NCI-H226 (cell line): Measurements from ENCODE around the gene NACA.
A peak's percentile ranks its signal among the peaks of the same experiment; 100 is the strongest.
"Not testable (repeated sequence)": the region's sequence is repeated elsewhere in the genome, so short reads cannot be mapped to it uniquely, and the experiment has no call there.

Experiments
- DNase-seq: peaks from one replicate; pipeline ENCODE4 v3.0.0-alpha.2; 2015

NACA gene

DNA sequence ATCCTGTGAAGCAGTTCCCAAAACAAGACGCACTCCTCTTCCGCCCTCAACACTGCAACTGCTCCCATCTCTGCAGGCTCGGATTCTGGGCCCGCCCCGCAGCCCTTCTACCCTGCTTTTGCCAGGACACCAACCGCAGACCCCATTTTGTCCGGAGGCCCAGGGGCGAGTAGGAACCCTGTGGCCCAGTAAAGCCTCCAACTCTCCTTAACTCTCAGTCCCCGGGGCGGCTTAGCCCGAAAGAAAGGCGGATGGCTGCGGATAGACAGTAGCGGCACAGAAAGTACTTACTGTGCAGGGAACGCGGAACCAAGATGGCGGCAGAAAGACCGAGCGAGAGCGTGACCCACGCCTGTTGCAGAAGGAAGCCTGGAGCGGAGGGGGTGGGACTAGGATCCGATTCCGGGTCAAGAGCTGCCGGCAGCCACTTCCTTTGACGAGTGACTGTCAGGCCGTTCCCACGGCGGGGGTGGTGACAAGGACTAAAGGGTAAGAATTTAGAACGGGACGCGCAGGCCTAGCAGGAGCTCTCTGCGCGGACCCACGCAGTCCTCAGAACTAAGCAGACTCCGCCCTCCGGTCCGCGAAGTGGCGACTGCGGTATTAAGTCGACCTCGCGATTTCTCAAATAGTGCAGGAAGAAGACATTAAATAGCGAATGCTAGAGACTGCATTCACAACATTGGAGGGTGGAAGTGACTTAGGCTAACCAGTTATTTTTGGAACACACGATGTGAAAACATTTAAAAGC lies at the start of gene NACA:
NACA (minus strand) TSS at position 328 of the 751 bp plus-strand sequence. CDS start 778 bp downstream, outside the sequence.
- DNase-seq = peak; percentile 100

GRCh38 chr12:56773113-56773512 lies 48.0 kb upstream of the NACA start:
- no peak for DNase-seq

DNA sequence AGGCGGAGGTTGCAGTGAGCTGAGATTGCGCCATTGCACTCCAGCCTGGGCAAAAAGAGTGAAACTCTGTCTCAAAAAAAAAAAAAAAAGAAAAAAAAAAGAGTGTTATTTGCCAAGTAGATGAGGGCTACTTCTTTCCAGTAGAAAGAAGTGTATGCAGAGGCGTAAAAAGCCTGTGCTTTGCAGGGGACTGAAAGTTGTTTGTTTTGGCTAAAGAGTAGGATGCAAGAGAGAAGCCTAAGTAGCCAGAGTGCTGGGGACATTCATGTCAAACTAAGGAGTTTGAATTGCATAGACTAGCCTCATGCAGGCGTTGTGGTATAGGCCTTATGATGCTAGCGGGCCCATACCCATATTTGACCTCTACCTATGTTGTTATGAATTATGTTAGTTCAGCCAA lies 47.5 kb upstream of the NACA start:
- no peak for DNase-seq

GRCh38 chr12:56769868-56770267 lies 44.8 kb upstream of the NACA start:
- no peak for DNase-seq

- no peak for DNase-seq
Measured at GRCh38 chr12:56768424-56768823, 43.3 kb upstream of the NACA start.

- DNase-seq = no peak
Measured at GRCh38 chr12:56766535-56766934, 41.4 kb upstream of the NACA start.

DNA sequence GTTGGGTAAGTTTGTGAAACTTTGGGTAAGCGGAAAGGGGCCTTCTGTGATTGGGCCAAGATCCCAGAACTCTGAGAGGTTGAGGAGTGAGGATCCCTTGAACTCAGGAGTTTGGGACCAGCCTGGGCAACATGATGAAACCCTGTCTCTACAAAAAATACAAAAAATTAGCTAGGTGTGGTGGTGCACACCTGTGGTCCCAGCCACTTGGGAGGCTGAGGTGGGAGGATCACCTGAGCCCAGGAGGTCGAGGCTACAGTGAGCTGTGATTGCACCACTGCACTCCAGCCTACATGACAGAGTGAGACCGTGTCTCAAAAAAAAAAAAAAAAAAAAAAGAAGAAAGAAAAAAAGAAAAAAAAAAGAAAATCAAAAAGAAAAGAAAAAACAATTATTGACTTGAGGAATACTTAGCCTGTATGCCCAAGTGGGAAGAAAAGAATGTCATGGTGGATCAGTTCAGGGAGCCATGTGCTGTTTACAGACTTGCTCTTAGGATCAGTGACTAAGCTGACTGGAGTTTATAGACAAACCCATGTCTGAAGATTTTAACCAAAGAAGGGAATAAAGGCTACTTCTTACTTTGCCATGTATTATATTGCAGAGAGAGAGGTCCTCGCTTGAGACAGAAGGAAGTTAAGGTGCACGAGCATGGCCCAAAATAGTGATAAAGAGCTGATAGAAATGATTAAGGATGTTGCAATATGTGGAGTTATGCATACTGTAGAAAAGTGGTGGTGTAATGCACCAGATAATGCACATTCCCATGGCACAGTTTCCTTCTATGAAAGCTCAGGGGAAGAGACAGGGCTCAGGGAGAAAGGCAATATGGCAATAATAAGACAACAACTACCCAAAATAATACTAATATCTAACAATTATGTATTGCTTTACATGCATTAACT lies 38.9 kb upstream of the NACA start:
- DNase-seq = peak; percentile 21

GRCh38 chr12:56761812-56762211 lies 36.7 kb upstream of the NACA start:
- DNase-seq = peak; percentile 9

DNA sequence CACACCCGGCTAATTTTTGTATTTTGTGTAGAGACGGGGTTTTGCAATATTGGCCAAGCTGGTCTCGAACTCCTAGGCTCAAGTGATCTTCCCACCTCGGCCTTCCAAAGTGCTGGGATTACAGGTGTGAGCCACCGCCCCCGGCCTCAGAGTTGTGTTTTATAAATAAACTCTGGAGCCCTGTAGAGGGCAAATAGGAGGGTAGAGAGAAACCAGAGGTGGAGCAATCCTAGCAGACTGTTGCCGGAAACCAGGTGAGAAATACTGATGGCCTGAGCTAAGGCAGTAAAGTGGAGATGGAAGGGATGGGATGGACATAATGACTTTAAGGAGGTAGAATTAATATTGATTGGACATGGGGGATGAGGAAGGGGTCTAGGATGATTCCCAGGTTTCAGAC lies 35.4 kb upstream of the NACA start:
- no peak for DNase-seq

DNA sequence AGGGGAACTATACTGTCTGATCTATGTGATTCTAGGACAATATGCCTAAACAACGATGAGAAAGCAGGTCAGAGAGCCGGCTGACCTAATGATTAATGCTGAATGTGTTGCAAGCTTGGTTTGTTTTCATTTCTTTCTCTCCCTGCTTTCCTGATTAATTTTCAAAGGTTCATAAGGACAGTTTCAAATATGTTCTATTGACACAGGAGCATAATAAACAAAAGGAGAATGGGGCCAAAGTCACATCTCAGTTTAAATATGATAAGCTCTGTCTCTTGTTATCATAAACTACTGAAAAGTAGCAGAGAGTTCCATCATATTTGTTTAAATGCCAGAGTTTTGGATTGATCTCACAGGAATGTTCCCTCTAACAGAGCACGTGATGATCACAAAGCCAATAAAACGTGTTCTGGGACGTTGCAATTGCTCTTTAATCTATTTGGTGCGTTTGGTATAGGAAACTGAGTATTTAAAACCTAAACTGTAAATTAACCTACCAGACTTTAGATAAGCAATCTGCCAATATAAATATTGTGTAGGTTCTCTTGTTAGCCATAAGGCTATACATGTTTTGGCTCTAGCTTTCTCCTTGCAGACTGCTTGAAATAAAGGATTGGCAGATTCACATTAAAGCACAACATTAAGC lies 34.3 kb upstream of the NACA start:
- DNase-seq = no peak

- DNase-seq = no peak
Measured at GRCh38 chr12:56758728-56759262, 33.7 kb upstream of the NACA start.

DNA sequence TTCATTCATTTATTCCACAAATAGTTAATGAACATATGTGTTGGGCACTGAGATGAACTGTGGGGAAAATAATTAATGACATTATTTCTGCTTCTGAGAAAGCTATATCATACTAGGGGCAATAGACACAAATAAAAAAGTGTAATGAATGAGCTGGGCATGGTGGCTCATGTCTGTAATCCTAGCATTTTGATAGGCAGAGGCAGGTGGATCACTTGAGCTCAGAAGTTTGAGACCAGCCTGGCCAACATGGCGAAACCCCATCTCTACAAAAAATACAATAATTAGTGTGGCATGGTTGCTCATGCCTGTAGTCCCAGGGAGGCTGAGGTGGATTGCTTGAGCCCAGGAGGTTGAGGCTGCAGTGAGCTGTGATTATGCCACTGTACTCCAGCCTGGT lies 32.9 kb upstream of the NACA start:
- not testable (repeated sequence) for DNase-seq

DNA sequence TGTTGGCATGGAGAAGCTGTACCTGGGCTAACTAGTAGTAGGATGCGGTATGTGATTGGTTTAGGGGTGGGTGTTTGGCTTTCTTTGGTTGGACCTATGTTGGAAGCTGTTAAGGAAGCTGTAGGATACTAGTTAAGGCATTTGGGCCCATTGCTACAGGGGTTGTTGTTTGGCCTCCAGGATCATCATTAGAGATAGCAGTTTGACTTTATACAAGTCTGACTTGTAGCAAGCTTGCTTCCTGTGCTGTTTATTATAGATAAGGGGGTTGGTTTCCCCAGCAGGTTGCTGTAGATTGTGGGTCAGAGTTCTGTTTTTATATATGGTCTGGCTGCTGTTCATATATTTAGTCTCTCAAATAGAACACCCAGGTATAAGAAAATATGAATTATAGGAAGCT lies 28.5 kb upstream of the NACA start:
- no peak for DNase-seq

DNA sequence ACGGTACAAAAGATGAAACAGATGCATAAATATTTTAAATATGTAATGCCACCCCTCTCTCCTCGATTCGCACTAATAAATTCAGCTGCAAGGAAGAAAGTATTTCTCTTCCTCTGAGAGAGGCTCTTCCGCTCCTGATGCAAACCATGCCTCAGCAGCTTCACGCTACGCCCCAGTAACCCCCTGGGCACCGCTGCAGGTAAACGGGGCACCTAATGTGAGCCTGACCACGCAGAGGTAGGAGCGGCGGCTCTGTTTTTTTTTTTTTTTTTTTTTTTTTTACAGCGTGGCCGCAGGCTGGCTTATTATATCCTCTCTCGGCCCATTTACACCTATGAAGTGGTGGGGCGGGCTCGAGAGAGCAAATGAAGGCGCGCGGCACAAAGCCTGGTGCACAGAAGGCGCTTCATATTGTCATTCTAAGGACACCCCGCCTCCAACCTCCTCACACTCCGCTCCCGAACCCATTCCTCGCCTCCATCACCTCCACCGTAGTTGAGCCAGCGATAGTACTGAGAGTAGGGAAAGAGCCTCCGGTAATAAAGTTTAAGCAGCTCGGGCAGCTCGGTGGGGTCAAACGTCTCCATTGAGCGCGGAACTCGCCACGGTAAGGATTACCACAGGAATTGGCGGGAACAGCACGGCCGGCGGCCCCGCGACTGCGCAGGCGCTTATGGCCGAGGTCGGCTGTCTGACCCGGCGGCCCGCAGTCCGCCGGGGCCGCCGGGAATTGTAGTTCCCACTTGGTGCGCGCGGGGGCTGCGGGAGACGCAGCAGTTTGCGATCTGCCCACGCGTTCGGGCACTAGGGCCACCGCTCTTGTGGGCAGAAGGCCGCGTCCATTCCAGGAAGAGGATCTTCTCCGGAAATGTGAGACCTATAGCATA lies 26.9 kb upstream of the NACA start, which contains the start of gene PRIM1:
PRIM1 (minus strand) TSS at position 612 of the 887 bp plus-strand sequence; CDS start at position 587, 25 bp downstream.
- DNase-seq = peak; percentile 81

DNA sequence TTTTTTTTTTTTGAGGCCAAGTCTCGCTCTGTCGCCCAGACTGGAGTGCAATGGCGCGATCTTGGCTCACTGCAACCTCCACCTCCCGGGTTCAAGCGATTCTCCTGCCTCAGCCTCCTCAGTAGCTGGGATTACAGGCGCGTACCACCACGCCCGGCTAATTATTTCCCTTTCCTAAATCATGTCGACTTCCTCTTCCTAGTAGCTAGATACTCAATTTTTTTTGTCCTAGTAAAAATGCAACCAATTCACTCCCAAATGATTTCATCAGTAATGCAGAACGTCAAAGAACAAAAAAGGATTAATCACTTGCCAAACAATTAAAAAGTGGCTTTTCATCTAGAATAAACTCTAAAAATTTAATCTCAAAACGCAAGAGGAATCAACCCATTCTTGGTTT lies 25.5 kb upstream of the NACA start:
- DNase-seq = not testable (repeated sequence)

GRCh38 chr12:56749853-56750252 lies 24.8 kb upstream of the NACA start:
- DNase-seq = no peak

DNA sequence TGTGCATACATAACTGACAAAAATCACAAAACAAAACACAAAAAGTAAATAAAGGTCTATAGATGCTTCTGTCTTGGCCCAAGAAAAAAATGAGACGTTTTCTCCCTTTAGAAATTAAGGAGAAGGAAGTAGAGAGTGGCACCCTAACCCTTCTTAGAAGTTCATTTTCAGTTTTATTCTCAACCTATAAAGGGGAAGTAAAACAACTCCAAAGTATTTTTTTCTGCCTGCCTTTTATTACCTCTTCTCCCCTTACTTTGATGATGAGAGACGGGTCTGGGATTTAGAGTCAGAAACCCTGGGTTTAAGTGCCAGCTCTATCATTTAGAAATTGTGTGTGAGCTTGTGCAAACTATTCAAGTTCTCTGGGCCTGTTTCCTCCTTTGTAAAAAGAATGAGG lies 24.3 kb upstream of the NACA start:
- no peak for DNase-seq

GRCh38 chr12:56728139-56728861 lies 3.2 kb upstream of the NACA start:
- no peak for DNase-seq

GRCh38 chr12:56726196-56726675 lies 1.1 kb upstream of the NACA start:
- DNase-seq = not testable (repeated sequence)

DNA sequence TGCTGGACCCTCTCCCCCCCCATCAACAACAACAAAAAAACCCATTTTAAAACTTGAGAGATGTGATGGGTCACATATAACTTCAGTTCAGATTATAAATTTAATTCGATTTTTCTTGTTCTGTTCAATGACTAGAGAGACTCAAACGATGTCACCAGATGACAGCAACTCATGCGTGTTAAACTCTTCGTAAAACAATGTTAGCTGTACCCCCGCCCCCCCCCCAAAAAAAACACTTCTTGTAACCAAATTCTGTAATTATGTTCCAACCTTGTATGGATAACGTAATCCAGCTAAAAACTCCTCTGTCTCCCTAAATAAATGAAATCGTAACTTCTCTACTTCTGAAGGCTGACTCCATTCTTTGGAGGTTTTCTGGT lies 614 bp upstream of the NACA start:
- DNase-seq = no peak

DNA sequence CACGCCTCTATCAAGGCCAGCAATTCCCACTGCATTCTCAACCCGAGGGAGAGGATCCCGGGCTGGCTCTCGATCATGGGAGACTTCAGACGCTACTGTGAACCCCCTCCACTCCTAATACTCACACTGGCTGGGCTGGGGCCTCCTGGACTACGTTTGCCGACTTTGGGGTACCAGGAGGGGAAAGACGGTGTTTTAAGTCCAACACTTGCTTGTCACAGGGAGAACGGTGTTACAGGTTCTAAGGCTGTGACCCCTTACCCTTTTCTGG lies 463 bp downstream of the NACA start:
- DNase-seq = peak; percentile 10
